OCI-LY7 (cell line): Measurements from ENCODE around the gene NGEF.

ENCODE experiments used
- EZH2phosphoT487 ChIP-seq: fragments of 200-600 bp; sonication (generic); IDR thresholded peaks from 2 replicates; pipeline ENCODE4 v1.6.1; 2018; ENCODE audit warnings: low read depth, borderline replicate concordance, mild to moderate bottlenecking, mixed run types, antibody characterized with exemption, low read length, moderate library complexity, mixed read lengths
- TF ChIP-seq, protein P1 (sequence below): fragments of 200-600 bp; sonication (generic); conservative IDR thresholded peaks from 2 replicates; pipeline ENCODE4 v1.5.1; 2014; ENCODE audit warnings: mild to moderate bottlenecking, antibody characterized with exemption, low read length, moderate library complexity, mixed read lengths

DNA sequence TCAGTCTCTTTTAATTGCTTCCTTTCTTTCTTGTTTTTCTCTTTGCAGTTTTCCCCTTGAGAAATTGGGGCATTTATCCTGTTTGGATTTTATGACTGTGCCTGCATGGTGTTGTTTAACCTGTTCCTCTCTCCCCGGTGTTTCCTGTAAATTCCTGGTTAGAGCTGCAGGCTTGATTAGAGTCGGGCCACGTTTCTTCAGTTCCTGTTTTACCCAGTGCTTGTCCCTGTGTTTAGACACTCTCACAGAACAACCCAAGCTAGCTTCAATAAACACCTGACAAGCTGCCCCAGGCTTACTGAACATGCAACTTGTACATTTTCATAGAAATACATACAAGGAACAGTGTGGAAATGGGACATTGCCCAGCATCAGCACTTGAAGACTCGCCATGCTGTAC, 53.9 kb downstream of the NGEF start:
- TF ChIP-seq, protein P1, sequence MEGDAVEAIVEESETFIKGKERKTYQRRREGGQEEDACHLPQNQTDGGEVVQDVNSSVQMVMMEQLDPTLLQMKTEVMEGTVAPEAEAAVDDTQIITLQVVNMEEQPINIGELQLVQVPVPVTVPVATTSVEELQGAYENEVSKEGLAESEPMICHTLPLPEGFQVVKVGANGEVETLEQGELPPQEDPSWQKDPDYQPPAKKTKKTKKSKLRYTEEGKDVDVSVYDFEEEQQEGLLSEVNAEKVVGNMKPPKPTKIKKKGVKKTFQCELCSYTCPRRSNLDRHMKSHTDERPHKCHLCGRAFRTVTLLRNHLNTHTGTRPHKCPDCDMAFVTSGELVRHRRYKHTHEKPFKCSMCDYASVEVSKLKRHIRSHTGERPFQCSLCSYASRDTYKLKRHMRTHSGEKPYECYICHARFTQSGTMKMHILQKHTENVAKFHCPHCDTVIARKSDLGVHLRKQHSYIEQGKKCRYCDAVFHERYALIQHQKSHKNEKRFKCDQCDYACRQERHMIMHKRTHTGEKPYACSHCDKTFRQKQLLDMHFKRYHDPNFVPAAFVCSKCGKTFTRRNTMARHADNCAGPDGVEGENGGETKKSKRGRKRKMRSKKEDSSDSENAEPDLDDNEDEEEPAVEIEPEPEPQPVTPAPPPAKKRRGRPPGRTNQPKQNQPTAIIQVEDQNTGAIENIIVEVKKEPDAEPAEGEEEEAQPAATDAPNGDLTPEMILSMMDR = no peak
- no peak for TF ChIP-seq EZH2phosphoT487
